DND-41 (cell line): ENCODE results near the gene SMC1A.

Experiments used
- EZH2 ChIP-seq: IDR thresholded peaks from 3 replicates; pipeline ENCODE4 v1.6.1; 2012; ENCODE audit warnings: borderline replicate concordance, low read depth, mild to moderate bottlenecking, moderate library complexity, low read length, inconsistent platforms; ENCODE audit not compliant: severe bottlenecking
- TF ChIP-seq, protein P1 (sequence below): IDR thresholded peaks from 2 replicates; pipeline ENCODE4 v1.5.1; 2012; ENCODE audit warnings: borderline replicate concordance, low read length, moderate library complexity, mild to moderate bottlenecking; ENCODE audit not compliant: poor library complexity, severe bottlenecking; ENCODE audit errors: extremely low read depth

DNA sequence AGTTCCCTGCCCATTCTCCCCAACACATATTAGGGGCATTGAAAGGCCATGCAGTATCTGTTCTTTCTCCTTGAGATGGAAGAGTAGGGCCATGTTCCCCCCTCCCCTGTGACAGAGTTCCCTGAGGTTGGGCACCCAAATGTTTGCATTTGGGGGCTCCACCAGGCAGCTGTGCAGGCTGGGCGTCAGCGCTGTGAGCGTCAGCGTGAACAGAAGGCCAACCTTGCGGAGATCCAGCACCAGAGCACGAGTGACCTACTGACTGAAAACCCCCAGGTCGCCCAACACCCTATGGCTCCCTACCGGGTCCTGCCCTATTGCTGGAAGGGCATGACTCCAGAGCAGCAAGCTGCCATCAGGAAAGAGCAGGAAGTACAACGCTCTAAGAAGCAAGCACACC lies 7.8 kb upstream of the SMC1A start:
- TF ChIP-seq, protein P1, sequence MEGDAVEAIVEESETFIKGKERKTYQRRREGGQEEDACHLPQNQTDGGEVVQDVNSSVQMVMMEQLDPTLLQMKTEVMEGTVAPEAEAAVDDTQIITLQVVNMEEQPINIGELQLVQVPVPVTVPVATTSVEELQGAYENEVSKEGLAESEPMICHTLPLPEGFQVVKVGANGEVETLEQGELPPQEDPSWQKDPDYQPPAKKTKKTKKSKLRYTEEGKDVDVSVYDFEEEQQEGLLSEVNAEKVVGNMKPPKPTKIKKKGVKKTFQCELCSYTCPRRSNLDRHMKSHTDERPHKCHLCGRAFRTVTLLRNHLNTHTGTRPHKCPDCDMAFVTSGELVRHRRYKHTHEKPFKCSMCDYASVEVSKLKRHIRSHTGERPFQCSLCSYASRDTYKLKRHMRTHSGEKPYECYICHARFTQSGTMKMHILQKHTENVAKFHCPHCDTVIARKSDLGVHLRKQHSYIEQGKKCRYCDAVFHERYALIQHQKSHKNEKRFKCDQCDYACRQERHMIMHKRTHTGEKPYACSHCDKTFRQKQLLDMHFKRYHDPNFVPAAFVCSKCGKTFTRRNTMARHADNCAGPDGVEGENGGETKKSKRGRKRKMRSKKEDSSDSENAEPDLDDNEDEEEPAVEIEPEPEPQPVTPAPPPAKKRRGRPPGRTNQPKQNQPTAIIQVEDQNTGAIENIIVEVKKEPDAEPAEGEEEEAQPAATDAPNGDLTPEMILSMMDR, result no peak
- no peak for TF ChIP-seq EZH2
